Measurements from ENCODE around the gene ARPC2. TPM values are rescaled to one million over a fixed set of nuclear protein-coding genes. Genes with fewer than 3 reads are reported as not detected.

Gene ARPC2
- total RNA-seq, 1 donor from 2014 or later: 357 TPM

- Histone ChIP-seq H3K27ac (no peak overlapping the region), H3K4me1 (peaks cover 24% of the 10 kb centered on the region), H3K27me3 (no peaks in the 10 kb centered on the region), H3K4me3 (no peak overlapping the region), H3K36me3 (peaks cover 99% of the 10 kb centered on the region), H3K9me3 (no peaks in the 10 kb centered on the region)
- ATAC-seq: no peak
- DNase-seq: no peak
- no peak for TF ChIP-seq CTCF (IDR thresholded peaks at IDR 0.05)
- intact Hi-C loops (cut with DNase I): no loop called here
Measured at GRCh38 chr2:218278531-218279360, 61.8 kb downstream of the ARPC2 start.

- no peak for ATAC-seq
- intact Hi-C loops (cut with DNase I): no loop called here
- TF ChIP-seq CTCF (IDR thresholded peaks at IDR 0.05): no peak
- H3K27ac ChIP-seq: no peak overlapping the region
- peaks cover 40% of the 10 kb centered on the region for H3K4me1 ChIP-seq
- no peaks in the 10 kb centered on the region for H3K9me3 ChIP-seq
- peaks cover 83% of the 10 kb centered on the region for H3K36me3 ChIP-seq
- DNase-seq: no peak
- no peaks in the 10 kb centered on the region for H3K27me3 ChIP-seq
- H3K4me3 ChIP-seq: no peak overlapping the region
Measured at GRCh38 chr2:218280260-218280870, 63.4 kb downstream of the ARPC2 start.

GRCh38 chr2:218281449-218281848, 64.5 kb downstream of the ARPC2 start:
- no peak for TF ChIP-seq CTCF (IDR thresholded peaks at IDR 0.05)
- DNase-seq (no peak), ATAC-seq (peak; percentile 34)
- H3K9me3 ChIP-seq: no peaks in the 10 kb centered on the region
- H3K27me3 ChIP-seq: no peaks in the 10 kb centered on the region
- H3K36me3 ChIP-seq: peaks cover 72% of the 10 kb centered on the region
- intact Hi-C loops (cut with DNase I): no loop called here
- peak overlapping the region; percentile 80 for H3K27ac ChIP-seq
- H3K4me1 ChIP-seq: peaks cover 51% of the 10 kb centered on the region
- H3K4me3 ChIP-seq: no peak overlapping the region

GRCh38 chr2:218282173-218282991, 65.4 kb downstream of the ARPC2 start:
- peak; percentile 35 for ATAC-seq
- Histone ChIP-seq H3K27ac (peak overlapping the region; percentile 80), H3K36me3 (peaks cover 63% of the 10 kb centered on the region), H3K4me1 (peaks cover 59% of the 10 kb centered on the region), H3K27me3 (no peaks in the 10 kb centered on the region), H3K4me3 (no peak overlapping the region), H3K9me3 (no peaks in the 10 kb centered on the region)
- intact Hi-C loops (cut with DNase I): no loop called here
- DNase-seq: peak; percentile 79
- TF ChIP-seq CTCF (IDR thresholded peaks at IDR 0.05): no peak

- no peak for DNase-seq
- intact Hi-C loops (cut with DNase I): no loop called here
- peak overlapping the region; percentile 60 for H3K27ac ChIP-seq
- peak; percentile 9 for ATAC-seq
- no peaks in the 10 kb centered on the region for H3K27me3 ChIP-seq
- H3K9me3 ChIP-seq: no peaks in the 10 kb centered on the region
- no peak for TF ChIP-seq CTCF (IDR thresholded peaks at IDR 0.05)
- peaks cover 78% of the 10 kb centered on the region for H3K4me1 ChIP-seq
- H3K4me3 ChIP-seq: no peak overlapping the region
- peaks cover 44% of the 10 kb centered on the region for H3K36me3 ChIP-seq
Measured at GRCh38 chr2:218284106-218284811, 67.3 kb downstream of the ARPC2 start.
